IMR-90 (cell line): ENCODE data around the gene PSMB4. TPM values are rescaled to one million over a fixed set of nuclear protein-coding genes. Genes with fewer than 3 reads are reported as not detected.

Source experiments
- ATAC-seq: fragments of 200-7000 bp; cut with Tn5 transposase; 2 replicates; pipeline ENCODE4 v1.9.1; 2020; ENCODE audit warnings: low read depth, mild to moderate bottlenecking, moderate library complexity
- BruUV-seq: library from RNA; stranded (reverse); fragments of 400-500 nt; replicated peaks from 2 replicates; lab custom pipeline; 2021; lab: Mats Ljungman, UMichigan
- CTCF ChIA-PET: fragments of 300-600 bp; formaldehyde crosslinking; extraction: SDS; loops from one replicate; lab custom pipeline; 2021; ENCODE audit warnings: antibody characterized with exemption; lab: Yijun Ruan, JAX
- POLR2A ChIA-PET: fragments of 300-600 bp; sonication (Branson Sonifier 250); formaldehyde crosslinking; loops from one replicate; lab custom pipeline; 2022; ENCODE audit warnings: antibody characterized with exemption; ENCODE audit not compliant: unreplicated experiment; lab: Charles Lee
- DNase-seq: peaks from one replicate; pipeline ENCODE4 v3.0.0; 2013
- H2AFZ ChIP-seq: replicated peaks from 2 replicates; pipeline ENCODE3; 2013; ENCODE audit warnings: low read length, mild to moderate bottlenecking; ENCODE audit not compliant: poor library complexity
- H2AK5ac ChIP-seq: 2 replicates; pipeline ENCODE4 v1.6.1; 2013; ENCODE audit warnings: low read depth, low read length, inconsistent platforms
- H2AK9ac ChIP-seq: replicated peaks from 2 replicates; pipeline ENCODE3; 2013; ENCODE audit warnings: mild to moderate bottlenecking, low read depth, low read length, moderate library complexity; ENCODE audit not compliant: poor library complexity
- H2BK120ac ChIP-seq: 2 replicates; pipeline ENCODE4 v1.6.1; 2013; ENCODE audit warnings: low read depth, low read length, inconsistent platforms
- H2BK15ac ChIP-seq: 3 replicates; pipeline ENCODE4 v1.6.1; 2013; ENCODE audit warnings: low read depth, low read length, inconsistent platforms
- H2BK20ac ChIP-seq: 2 replicates; pipeline ENCODE4 v1.6.1; 2013; ENCODE audit warnings: low read depth, mild to moderate bottlenecking, inconsistent platforms, low read length, moderate library complexity
- H2BK5ac ChIP-seq: 2 replicates; pipeline ENCODE4 v1.6.1; 2013; ENCODE audit warnings: mild to moderate bottlenecking, low read depth, low read length, inconsistent platforms; ENCODE audit not compliant: poor library complexity, severe bottlenecking
- H3K14ac ChIP-seq: replicated peaks from 2 replicates; pipeline ENCODE4 v1.6.1; 2013; ENCODE audit warnings: low read depth, low read length, inconsistent platforms
- H3K18ac ChIP-seq: 2 replicates; pipeline ENCODE4 v1.6.1; 2013; ENCODE audit warnings: low read depth, low read length, control low read depth
- H3K23ac ChIP-seq: 2 replicates; pipeline ENCODE4 v1.6.1; 2013; ENCODE audit warnings: low read depth, low read length, inconsistent platforms
- H3K27ac ChIP-seq: 2 replicates; pipeline ENCODE4 v1.5.1; 2013; ENCODE audit warnings: mild to moderate bottlenecking, control low read depth, low read length; ENCODE audit not compliant: insufficient read depth
- H3K27me3 ChIP-seq: 2 replicates; pipeline ENCODE4 v1.6.1; 2013; ENCODE audit warnings: low read length; ENCODE audit not compliant: control insufficient read depth, insufficient read depth
- H3K36me3 ChIP-seq: 2 replicates; pipeline ENCODE4 v1.6.1; 2013; ENCODE audit warnings: low read length, mixed read lengths; ENCODE audit not compliant: control insufficient read depth, insufficient read depth
- H3K4ac ChIP-seq: 2 replicates; pipeline ENCODE4 v1.6.1; 2013; ENCODE audit warnings: low read depth, low read length, inconsistent platforms
- H3K4me1 ChIP-seq: 2 replicates; pipeline ENCODE4 v1.6.1; 2013; ENCODE audit warnings: low read length, mixed read lengths; ENCODE audit not compliant: control insufficient read depth, insufficient read depth
- H3K4me2 ChIP-seq: 2 replicates; pipeline ENCODE4 v1.6.1; 2013; ENCODE audit warnings: low read depth, mild to moderate bottlenecking, control low read depth, low read length, moderate library complexity
- H3K4me3 ChIP-seq: 2 replicates; pipeline ENCODE4 v1.5.1; 2013; ENCODE audit warnings: low read depth, mild to moderate bottlenecking, control low read depth, low read length, moderate library complexity; ENCODE audit not compliant: insufficient read depth
- H3K56ac ChIP-seq: 2 replicates; pipeline ENCODE4 v1.6.1; 2013; ENCODE audit warnings: low read length, inconsistent platforms; ENCODE audit not compliant: insufficient read depth; ENCODE audit errors: extremely low read depth
- H3K79me1 ChIP-seq, 2 experiments: 2 replicates each; pipeline ENCODE4 v1.6.1; 2013; ENCODE audit warnings: low read length in 2 of 2, inconsistent platforms in 1 of 2, low read depth in 1 of 2
- H3K9ac ChIP-seq: 2 replicates; pipeline ENCODE4 v1.6.1; 2013; ENCODE audit warnings: low read depth, low read length, control low read depth
- H3K9me1 ChIP-seq: 2 replicates; pipeline ENCODE4 v1.6.1; 2013; ENCODE audit warnings: low read length, inconsistent platforms; ENCODE audit not compliant: insufficient read depth
- H3K9me3 ChIP-seq: 2 replicates; pipeline ENCODE4 v1.6.1; 2013; ENCODE audit warnings: low read length; ENCODE audit not compliant: control insufficient read depth, insufficient read depth
- H4K20me1 ChIP-seq: 2 replicates; pipeline ENCODE4 v1.6.1; 2013; ENCODE audit warnings: low read length, inconsistent platforms; ENCODE audit not compliant: insufficient read depth
- H4K5ac ChIP-seq: 2 replicates; pipeline ENCODE4 v1.6.1; 2013; ENCODE audit warnings: mild to moderate bottlenecking, low read depth, low read length, control low read depth
- H4K8ac ChIP-seq, 2 experiments: 2 replicates each; pipeline ENCODE4 v1.6.1; 2013; ENCODE audit warnings: low read depth in 2 of 2, low read length in 2 of 2, control low read depth in 1 of 2, inconsistent platforms in 1 of 2
- H4K91ac ChIP-seq: 2 replicates; pipeline ENCODE4 v1.6.1; 2013; ENCODE audit warnings: low read depth, low read length, inconsistent platforms; ENCODE audit not compliant: insufficient read depth
- ELK1 ChIP-seq: fragments of 150-350 bp; IDR thresholded peaks from 2 replicates; pipeline ENCODE4 v1.6.1; 2016; ENCODE audit warnings: low read depth, mild to moderate bottlenecking, low read length, moderate library complexity, borderline replicate concordance
- FOS ChIP-seq: fragments of 150-350 bp; IDR thresholded peaks from 2 replicates; pipeline ENCODE4 v1.6.1; 2016; ENCODE audit warnings: low read depth, low read length
- MAZ ChIP-seq: IDR thresholded peaks from 2 replicates; pipeline ENCODE4 v1.6.1; 2012; ENCODE audit warnings: low read depth, mild to moderate bottlenecking, low read length, improper control_type of control experiment, moderate library complexity, borderline replicate concordance
- MXI1 ChIP-seq: IDR thresholded peaks from 2 replicates; pipeline ENCODE4 v1.6.1; 2012; ENCODE audit warnings: low read depth, mild to moderate bottlenecking, low read length, moderate library complexity, borderline replicate concordance
- NFE2L2 ChIP-seq: fragments of 150-350 bp; IDR thresholded peaks from 2 replicates; pipeline ENCODE4 v1.6.1; 2016; ENCODE audit warnings: low read depth, mild to moderate bottlenecking, low read length
- POLR2A ChIP-seq: IDR thresholded peaks from 2 replicates; pipeline ENCODE4 v1.6.1; 2012; ENCODE audit warnings: mild to moderate bottlenecking, low read depth, low read length
- RAD21 ChIP-seq: IDR thresholded peaks from 2 replicates; pipeline ENCODE4 v1.6.1; 2012; ENCODE audit warnings: low read length, improper control_type of control experiment
- WGBS, 2 experiments: methylation state at CpG; one replicate each; pipeline versions ENCODE4 v1.1.5 to v1.1.7; 2013; ENCODE audit warnings: missing lambda C conversion rate in 2 of 2; ENCODE audit not compliant: insufficient read length in 1 of 2; ENCODE audit errors: extremely low coverage in 2 of 2; 5-methylcytosine and 5-hydroxymethylcytosine counted together
- dilution Hi-C: fragments of 300-500 bp; cut with HindIII; formaldehyde crosslinking; loops from one replicate; pipeline ENCODE4 v1.14.3; 2018; ENCODE audit warnings: low sequenced_read_pairs; ENCODE audit not compliant: unreplicated experiment
- in situ Hi-C: fragments of 300-500 bp; cut with MboI; formaldehyde crosslinking; loops from 3 replicates; pipeline ENCODE4 v1.14.3; 2019; ENCODE audit warnings: low sequenced_read_pairs, inconsistent platforms, mixed read lengths
- intact Hi-C: fragments of 100-400 bp; cut with micrococcal nuclease; formaldehyde crosslinking; loops from 2 replicates; pipeline ENCODE4 v1.10.0; 2022
- polyA plus RNA-seq, 3 experiments: library from polyadenylated mRNA; depleted of rRNA; stranded (reverse); fragments of >200 nt; gene quantifications; 2 replicates each; pipeline ENCODE4 v1.2.3, GENCODE V29; 2012; ENCODE audit warnings: low replicate concordance in 1 of 3
- total RNA-seq: library from RNA; depleted of rRNA; stranded (reverse); fragments of >200 nt; gene quantifications from 2 replicates; pipeline ENCODE4 v1.2.3, GENCODE V29; 2012

PSMB4 gene
- total and polyA plus RNA-seq, 2 of the 4 experiments (the other 2 are of a cell fraction): 457 to 565 TPM

- no TSS peak for BruUV-seq
- H2AK9ac ChIP-seq: peak within 1 kb of the TSS; percentile 95
- peak within 1 kb of the TSS; percentile 54 for H2AK5ac ChIP-seq
- peak within 1 kb of the TSS; percentile 15 for H3K27ac ChIP-seq
- peak within 1 kb of the TSS; percentile 80 for H3K4ac ChIP-seq
- in situ Hi-C loops: no loop called here
- peaks cover 8% of the 10 kb centered on the region for H3K9me1 ChIP-seq
- H3K56ac ChIP-seq: peak within 1 kb of the TSS; percentile 65; the same call in 1 of the 2 replicates
- intact Hi-C loops: no loop called here
- peak; percentile 71 for DNase-seq
- H3K18ac ChIP-seq: peak within 1 kb of the TSS; percentile 35; the same call in 1 of the 2 replicates
- H2BK5ac ChIP-seq: no peak within 1 kb of the TSS
- dilution Hi-C loops: no loop called here
- H4K20me1 ChIP-seq: no peaks in the 10 kb centered on the region
- peak within 1 kb of the TSS; percentile 76 to 93 for H4K8ac ChIP-seq
- peaks cover 0 to 10% of the 10 kb centered on the region in 2 experiments; a peak in 1 of 4 replicates for H3K79me1 ChIP-seq
- H2BK15ac ChIP-seq: no peak within 1 kb of the TSS
- H3K9me3 ChIP-seq: no peaks in the 10 kb centered on the region
- H3K4me2 ChIP-seq: peak within 1 kb of the TSS; percentile 84
- H2BK20ac ChIP-seq: 0 out of 2 replicates have a peak within 1 kb of the TSS, but pooled peaks have one; percentile 8
- CTCF ChIA-PET: interaction anchor here (1.0 kb wide), 1 partner anchor 32 kb away, joined by 4 read pairs; no protein-coding TSS in a partner anchor
- H4K5ac ChIP-seq: peak within 1 kb of the TSS; percentile 8
- H3K23ac ChIP-seq: peak within 1 kb of the TSS; percentile 63; the same call in 1 of the 2 replicates
- peak within 1 kb of the TSS; percentile 50 for H3K4me3 ChIP-seq
- no CpG with 5 or more reads among the region's 11 CpGs for WGBS, 2 experiments
- H3K27me3 ChIP-seq: no peaks in the 10 kb centered on the region
- H3K14ac ChIP-seq: peak within 1 kb of the TSS; percentile 95; the same call in 1 of the 2 replicates
- peaks cover 14% of the 10 kb centered on the region for H3K4me1 ChIP-seq
- peak within 1 kb of the TSS; percentile 95 for H2AFZ ChIP-seq
- POLR2A ChIA-PET: interaction anchor here (0.6 kb wide), 2 partner anchors 20 to 61 kb away, joined by 3 to 10 read pairs; no protein-coding TSS in a partner anchor
- peak within 1 kb of the TSS; percentile 59; the same call in 1 of the 2 replicates for H2BK120ac ChIP-seq
- ATAC-seq: peak; percentile 92
- H4K91ac ChIP-seq: peak within 1 kb of the TSS; percentile 43; the same call in 1 of the 2 replicates
- peaks cover 6% of the 10 kb centered on the region; the same call in 1 of the 2 replicates for H3K36me3 ChIP-seq
- TF ChIP-seq NFE2L2 (no peak), MXI1 (no peak), POLR2A (no peak), ELK1 (no peak), FOS (no peak), MAZ (peak; percentile 51; the same call in 1 of the 2 replicates), RAD21 (no peak)
- H3K9ac ChIP-seq: peak within 1 kb of the TSS; percentile 62
Observed at GRCh38 chr1:151372058-151372934, 27.1 kb upstream of the PSMB4 start, which contains the start of gene SELENBP1. TSS of gene SELENBP1 (minus strand) at chr1:151372705. CDS start at chr1:151372641, 64 bp downstream.
